Panc1 (cell line): ENCODE measurements around the gene FREM1.

Experiments
- REST ChIP-seq, 2 experiments: IDR thresholded peaks; 2 replicates each; pipeline ENCODE4 v1.6.1; 2011 to 2012; ENCODE audit warnings: low read depth in 2 of 2, control low read depth in 1 of 2, low read length in 1 of 2, mild to moderate bottlenecking in 1 of 2, moderate library complexity in 1 of 2; ENCODE audit not compliant: insufficient read depth in 1 of 2
- SIN3A ChIP-seq: IDR thresholded peaks from 2 replicates; pipeline ENCODE4 v1.6.1; 2012; ENCODE audit warnings: low read depth, mild to moderate bottlenecking, low read length, moderate library complexity, borderline replicate concordance; ENCODE audit not compliant: insufficient read depth
- TCF7L2 ChIP-seq: IDR thresholded peaks from 2 replicates; pipeline ENCODE4 v1.6.1; 2011; ENCODE audit warnings: mild to moderate bottlenecking, low read depth, low read length, inconsistent platforms
- TF ChIP-seq, protein P1 (sequence below): fragments of 450-650 bp; IDR thresholded peaks from 2 replicates; pipeline ENCODE4 v1.5.1; 2017; ENCODE audit warnings: mild to moderate bottlenecking

GRCh38 chr9:14831074-14831473, 79.2 kb downstream of the FREM1 start:
- no peak for TF ChIP-seq SIN3A
- TF ChIP-seq REST (IDR thresholded peaks at IDR 0.05; ENCODE audit: insufficient read depth in 1 of 2, low read depth in 2 of 2, low read length in 1 of 2), result no peak
- TF ChIP-seq, protein P1, sequence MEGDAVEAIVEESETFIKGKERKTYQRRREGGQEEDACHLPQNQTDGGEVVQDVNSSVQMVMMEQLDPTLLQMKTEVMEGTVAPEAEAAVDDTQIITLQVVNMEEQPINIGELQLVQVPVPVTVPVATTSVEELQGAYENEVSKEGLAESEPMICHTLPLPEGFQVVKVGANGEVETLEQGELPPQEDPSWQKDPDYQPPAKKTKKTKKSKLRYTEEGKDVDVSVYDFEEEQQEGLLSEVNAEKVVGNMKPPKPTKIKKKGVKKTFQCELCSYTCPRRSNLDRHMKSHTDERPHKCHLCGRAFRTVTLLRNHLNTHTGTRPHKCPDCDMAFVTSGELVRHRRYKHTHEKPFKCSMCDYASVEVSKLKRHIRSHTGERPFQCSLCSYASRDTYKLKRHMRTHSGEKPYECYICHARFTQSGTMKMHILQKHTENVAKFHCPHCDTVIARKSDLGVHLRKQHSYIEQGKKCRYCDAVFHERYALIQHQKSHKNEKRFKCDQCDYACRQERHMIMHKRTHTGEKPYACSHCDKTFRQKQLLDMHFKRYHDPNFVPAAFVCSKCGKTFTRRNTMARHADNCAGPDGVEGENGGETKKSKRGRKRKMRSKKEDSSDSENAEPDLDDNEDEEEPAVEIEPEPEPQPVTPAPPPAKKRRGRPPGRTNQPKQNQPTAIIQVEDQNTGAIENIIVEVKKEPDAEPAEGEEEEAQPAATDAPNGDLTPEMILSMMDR, result no peak
- TF ChIP-seq TCF7L2, result no peak
